MM.1S (cell line): ENCODE measurements around the gene NFKB1.

Source experiments
- CTCF ChIP-seq: fragments of 300-600 bp; sonication (generic); IDR thresholded peaks from 2 replicates; pipeline ENCODE4 v1.5.1; 2016; ENCODE audit warnings: antibody characterized with exemption, low read length, mixed read lengths
- EZH2phosphoT487 ChIP-seq: fragments of 300-600 bp; sonication (generic); IDR thresholded peaks from 2 replicates; pipeline ENCODE4 v1.6.1; 2018; ENCODE audit warnings: antibody characterized with exemption, low read length

GRCh38 chr4:102579794-102580462 lies 78.8 kb downstream of the NFKB1 start:
- TF ChIP-seq CTCF (no peak), EZH2phosphoT487 (no peak)
